ENCODE results near the gene PTPRG.

DNA sequence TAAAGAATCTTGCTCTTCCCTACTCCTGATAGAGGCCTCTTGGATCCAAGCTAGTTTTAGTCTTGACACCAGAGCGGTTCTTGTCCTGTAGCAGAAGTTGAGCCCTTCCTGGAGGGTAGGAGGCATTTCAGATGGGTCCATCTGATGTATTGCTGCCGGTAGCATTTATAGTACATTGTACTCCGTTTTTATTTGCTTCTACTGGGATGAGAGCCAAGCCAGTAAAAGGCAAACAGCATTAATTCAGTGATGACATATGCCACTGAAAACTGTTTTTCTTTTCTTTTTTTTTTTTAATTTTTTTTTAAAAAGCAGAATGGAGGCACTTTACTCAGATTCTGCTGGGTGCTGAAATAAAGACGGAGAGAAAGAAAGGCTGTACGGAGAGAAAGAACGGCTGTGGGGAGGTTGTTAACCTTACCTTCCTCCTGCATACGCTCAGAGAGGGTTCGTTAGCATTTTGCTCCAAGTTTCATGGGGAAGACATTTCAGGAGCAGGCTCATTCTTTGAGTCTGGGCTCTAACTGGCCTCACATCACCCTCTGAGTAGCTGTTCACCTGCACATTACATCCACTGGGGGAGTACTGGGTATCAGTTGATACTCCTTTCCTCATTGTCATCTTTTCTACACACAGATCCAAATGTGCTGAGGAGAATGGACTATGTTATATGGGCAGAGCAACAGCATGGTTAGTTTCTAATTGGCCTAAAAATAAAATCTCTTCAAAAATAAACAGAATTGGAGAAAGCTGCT, 650.5 kb downstream of the PTPRG start:
- TF ChIP-seq, protein P1, sequence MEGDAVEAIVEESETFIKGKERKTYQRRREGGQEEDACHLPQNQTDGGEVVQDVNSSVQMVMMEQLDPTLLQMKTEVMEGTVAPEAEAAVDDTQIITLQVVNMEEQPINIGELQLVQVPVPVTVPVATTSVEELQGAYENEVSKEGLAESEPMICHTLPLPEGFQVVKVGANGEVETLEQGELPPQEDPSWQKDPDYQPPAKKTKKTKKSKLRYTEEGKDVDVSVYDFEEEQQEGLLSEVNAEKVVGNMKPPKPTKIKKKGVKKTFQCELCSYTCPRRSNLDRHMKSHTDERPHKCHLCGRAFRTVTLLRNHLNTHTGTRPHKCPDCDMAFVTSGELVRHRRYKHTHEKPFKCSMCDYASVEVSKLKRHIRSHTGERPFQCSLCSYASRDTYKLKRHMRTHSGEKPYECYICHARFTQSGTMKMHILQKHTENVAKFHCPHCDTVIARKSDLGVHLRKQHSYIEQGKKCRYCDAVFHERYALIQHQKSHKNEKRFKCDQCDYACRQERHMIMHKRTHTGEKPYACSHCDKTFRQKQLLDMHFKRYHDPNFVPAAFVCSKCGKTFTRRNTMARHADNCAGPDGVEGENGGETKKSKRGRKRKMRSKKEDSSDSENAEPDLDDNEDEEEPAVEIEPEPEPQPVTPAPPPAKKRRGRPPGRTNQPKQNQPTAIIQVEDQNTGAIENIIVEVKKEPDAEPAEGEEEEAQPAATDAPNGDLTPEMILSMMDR (IDR thresholded peaks at IDR 0.05; ENCODE audit: insufficient read depth, low read depth, low read length) = peak; percentile 14
- TF ChIP-seq EZH2 (IDR thresholded peaks at IDR 0.05; ENCODE audit: insufficient read depth, low read length) = no peak
